Activated CD8-positive, alpha-beta memory T cell treated with anti-CD3 and anti-CD28 coated beads, Interleukin-2, amount 50 U/mL, for 24 hours (primary cell): Measurements from ENCODE around the gene HHLA2.
"Not testable (repeated sequence)": the region's sequence is repeated elsewhere in the genome, so short reads cannot be mapped to it uniquely, and the experiment has no call there.

Source experiments
- DNase-seq: peaks from one replicate; pipeline ENCODE4 v3.0.0-alpha.2; 2020; ENCODE audit errors: extremely low read depth

Gene HHLA2, protein sequence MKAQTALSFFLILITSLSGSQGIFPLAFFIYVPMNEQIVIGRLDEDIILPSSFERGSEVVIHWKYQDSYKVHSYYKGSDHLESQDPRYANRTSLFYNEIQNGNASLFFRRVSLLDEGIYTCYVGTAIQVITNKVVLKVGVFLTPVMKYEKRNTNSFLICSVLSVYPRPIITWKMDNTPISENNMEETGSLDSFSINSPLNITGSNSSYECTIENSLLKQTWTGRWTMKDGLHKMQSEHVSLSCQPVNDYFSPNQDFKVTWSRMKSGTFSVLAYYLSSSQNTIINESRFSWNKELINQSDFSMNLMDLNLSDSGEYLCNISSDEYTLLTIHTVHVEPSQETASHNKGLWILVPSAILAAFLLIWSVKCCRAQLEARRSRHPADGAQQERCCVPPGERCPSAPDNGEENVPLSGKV

GRCh38 chr3:108296239-108296638 is at the start of gene HHLA2:
HHLA2 (plus strand) TSS chr3:108296548; CDS start chr3:108351814, 55,266 bp downstream.
- no peak for DNase-seq

GRCh38 chr3:108250626-108251025 is 45.7 kb upstream of the HHLA2 start:
- DNase-seq, result no peak

GRCh38 chr3:108251265-108251664 is 45.1 kb upstream of the HHLA2 start:
- DNase-seq, result no peak

GRCh38 chr3:108251844-108252243 is 44.5 kb upstream of the HHLA2 start:
- DNase-seq, result no peak

DNA sequence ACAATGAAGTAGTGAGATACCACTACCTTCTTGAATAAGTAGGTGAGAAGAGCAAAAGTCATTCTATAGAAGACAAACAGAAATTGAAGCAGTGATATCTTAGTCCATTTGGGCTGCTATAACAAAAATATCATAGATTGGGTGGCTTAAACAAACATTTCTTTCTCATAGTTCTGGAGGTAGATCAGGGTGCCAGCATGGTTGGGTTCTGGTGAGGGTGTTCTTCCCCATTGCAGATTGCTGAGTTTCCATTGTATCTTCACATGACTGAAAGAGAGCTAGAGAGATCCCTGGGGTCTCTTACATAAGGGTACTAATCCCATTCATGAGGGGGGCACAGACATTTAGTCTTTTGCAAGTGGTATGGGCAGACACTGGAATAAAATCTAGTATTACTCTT is 41.2 kb upstream of the HHLA2 start:
- DNase-seq, result no peak

- not testable (repeated sequence) for DNase-seq
Observed at GRCh38 chr3:108264534-108265298, 31.6 kb upstream of the HHLA2 start.

- not testable (repeated sequence) for DNase-seq
Observed at GRCh38 chr3:108268235-108268634, 28.1 kb upstream of the HHLA2 start.

DNA sequence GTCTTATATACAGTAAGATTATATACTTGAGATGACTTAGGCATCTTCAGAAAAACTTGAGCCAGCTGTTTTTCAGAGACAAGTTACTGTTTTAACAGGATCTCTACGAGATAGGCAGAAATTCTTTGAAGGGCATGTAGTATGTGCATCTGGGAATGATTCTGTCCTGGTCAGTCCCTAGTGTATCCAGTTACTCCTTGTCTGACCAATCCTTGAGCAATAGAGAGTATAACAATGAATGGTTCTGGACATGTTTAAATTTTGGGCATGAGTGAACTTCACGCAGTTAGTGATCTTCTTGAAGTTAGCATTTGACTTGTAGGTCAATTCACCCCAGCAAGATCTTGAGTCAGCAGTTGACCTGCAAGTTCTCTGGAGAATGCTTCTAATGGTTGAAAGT is 24.7 kb upstream of the HHLA2 start:
- DNase-seq, result no peak

DNA sequence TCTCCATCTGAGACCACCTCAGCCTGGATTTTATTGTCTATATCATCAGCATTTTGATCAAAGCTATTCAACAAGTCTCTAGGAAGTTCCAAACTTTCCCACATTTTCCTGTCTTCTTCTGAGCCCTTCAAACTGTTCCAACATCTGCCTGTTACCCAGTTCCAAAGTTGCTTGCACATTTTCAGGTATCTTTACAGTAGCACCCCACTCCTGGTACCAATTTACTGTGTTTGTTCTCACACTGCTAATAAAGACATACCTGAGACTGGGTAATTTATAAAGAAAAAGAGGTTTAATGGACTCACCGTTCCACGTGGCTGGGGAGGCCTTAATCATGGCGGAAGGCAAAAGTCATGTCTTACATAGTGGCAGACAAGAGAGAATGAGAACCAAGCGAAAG is 17.3 kb upstream of the HHLA2 start:
- DNase-seq, result not testable (repeated sequence)

DNA sequence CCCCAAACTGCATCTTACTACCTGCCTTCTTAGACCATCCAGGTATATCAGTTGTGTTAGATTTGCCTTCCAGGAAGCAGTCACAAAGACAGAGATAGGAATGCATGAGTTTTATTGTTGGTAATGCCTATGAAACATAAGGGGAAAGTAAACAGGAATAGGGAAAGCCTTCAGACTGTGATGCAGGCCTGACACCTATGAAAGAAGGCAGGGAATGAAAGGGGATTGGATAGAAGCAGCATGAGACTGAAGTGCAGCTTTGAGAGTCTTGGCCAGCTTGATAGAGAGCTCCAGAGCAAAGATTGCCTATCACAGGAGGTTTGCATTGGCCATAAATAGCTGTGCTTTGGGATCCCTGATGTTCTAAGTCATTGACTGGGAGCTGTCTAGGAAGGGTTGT is 15.9 kb upstream of the HHLA2 start:
- DNase-seq, result no peak

- DNase-seq, result no peak
Observed at GRCh38 chr3:108281670-108282069, 14.7 kb upstream of the HHLA2 start.

DNA sequence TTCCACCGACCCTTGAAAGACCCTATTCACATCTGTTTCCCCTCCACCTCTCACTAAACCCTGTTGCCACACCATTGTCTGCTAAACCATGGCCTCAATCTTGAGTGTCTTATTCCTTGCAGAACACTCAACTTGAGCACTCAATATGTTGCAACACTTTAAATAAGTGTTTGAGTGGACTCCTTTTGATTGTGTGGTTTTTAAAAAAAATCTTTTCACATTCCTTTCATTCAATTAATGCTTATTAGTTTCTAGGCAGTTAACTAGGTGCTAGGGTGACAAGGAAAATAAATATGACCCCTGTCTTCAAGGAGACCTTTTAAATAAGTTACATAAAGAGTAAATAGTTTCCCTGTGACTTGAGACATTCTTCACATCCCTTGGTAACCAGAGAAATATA is 13.3 kb upstream of the HHLA2 start:
- DNase-seq, result no peak

DNA sequence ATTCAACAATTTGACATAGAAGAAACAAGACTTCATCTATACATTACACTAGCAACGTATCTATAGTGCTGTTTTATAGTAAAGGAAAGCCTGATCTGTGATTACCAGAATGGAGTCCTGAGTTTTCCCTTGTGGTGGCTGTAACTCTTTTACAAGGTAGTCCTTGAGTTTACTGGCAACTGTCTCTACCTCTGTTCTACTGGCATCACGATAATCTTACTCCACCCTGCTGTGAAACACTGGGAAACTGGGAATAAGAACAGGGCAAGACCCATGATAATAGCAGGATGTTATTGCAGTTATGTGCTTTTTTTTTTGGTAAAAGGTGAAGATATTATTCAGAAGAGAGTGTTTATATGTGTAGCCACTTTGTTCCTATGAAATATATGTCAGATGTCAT is 12.4 kb upstream of the HHLA2 start:
- DNase-seq, result no peak

GRCh38 chr3:108285176-108285575 is 11.2 kb upstream of the HHLA2 start:
- DNase-seq, result no peak

DNA sequence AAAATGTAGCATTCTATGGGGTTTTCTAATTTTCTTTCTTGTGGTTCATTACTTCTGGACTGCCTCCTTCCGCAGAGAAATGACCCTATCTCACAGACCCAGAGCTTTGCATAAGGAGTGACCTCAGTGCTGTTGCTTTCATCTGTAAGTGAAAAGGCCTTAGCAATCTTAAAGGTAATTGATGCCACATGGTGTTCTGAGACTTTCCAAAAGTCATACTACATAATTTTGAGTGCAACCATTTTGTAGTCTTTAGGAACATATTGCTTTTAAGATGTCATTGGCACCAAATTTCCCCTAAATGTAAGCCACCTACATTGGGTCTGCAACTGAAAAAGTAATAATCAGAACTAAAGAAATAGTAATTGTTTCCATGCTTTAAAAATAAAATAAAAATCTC is 9.2 kb upstream of the HHLA2 start:
- no peak for DNase-seq

- DNase-seq, result not testable (repeated sequence)
Observed at GRCh38 chr3:108288193-108288592, 8.2 kb upstream of the HHLA2 start.

- DNase-seq, result no peak
Observed at GRCh38 chr3:108289159-108289558, 7.2 kb upstream of the HHLA2 start.

GRCh38 chr3:108292450-108292849 is 3.9 kb upstream of the HHLA2 start:
- no peak for DNase-seq

GRCh38 chr3:108292905-108293328 is 3.4 kb upstream of the HHLA2 start:
- no peak for DNase-seq

DNA sequence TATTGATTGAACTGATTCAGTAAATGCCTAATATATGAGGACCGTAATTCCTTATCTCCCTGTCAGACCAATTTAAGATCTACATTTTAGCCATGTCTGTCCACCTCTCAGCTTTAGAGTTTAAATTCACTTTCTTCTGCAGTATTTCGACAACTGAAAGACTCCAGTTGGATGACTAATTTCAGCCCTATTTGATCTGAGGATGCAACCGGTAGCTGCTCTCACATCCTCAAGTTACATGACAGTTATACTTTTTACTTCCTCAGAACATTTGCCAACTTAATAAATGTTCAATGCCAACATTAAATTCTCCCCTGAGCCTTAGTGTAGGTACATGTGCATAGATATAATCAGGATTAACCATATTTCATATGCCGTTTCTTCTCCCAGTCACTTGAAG is 2.5 kb upstream of the HHLA2 start:
- DNase-seq, result no peak

DNA sequence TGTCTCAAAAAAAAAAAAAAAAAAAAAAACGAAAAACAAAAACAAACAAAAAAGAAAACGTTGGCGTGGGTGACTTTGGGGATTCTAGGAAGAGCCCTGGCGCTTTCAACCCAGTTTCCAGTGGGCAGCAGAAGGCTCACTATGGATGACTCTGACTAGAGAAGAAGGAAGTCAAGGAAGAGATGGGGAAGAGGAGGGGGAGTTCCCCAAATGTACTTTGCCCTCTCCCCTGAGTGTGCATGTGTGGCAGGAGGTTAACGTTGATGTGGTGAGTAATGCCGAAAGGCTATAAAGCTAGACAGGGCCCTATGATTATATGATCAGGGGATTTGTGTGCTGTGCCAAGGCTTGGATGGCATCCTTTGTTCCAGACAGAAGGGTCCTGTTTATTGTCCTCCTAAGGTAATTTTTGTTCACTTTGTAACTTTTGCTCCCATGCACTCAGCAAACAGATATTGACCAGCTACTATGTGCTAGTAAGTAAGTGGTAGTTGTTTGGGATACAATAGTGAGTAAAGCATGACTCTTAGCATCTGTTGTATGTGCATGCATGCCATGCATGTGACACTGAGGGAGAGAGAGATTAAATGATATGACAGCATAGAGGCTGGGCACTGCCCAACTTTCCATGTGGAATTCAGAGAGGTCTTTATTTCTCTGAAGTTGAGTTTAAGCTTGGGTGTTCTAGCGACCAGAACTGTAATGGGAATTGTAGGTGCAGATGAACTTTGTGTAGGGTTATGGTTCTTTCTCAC is 750 bp upstream of the HHLA2 start:
- DNase-seq, result no peak

- no peak for DNase-seq
Observed at GRCh38 chr3:108297647-108298046, 1.3 kb downstream of the HHLA2 start.
